ENCODE results near the gene TAAR6.
"Not testable (repeated sequence)": the region's sequence is repeated elsewhere in the genome, so short reads cannot be mapped to it uniquely, and the experiment has no call there.

TAAR6 gene

GRCh38 chr6:132590362-132590761, 20.2 kb downstream of the TAAR6 start:
- no peak for DNase-seq

GRCh38 chr6:132592855-132593254, 22.7 kb downstream of the TAAR6 start:
- no peak for DNase-seq

GRCh38 chr6:132596201-132596600, 26.1 kb downstream of the TAAR6 start:
- no peak for DNase-seq

- DNase-seq, result no peak
Measured at GRCh38 chr6:132598473-132598872, 28.4 kb downstream of the TAAR6 start.

- DNase-seq, result not testable (repeated sequence)
Measured at GRCh38 chr6:132600900-132601299, 30.8 kb downstream of the TAAR6 start.

- DNase-seq, result no peak
Measured at GRCh38 chr6:132604635-132605152, 34.6 kb downstream of the TAAR6 start.

- DNase-seq, result no peak
Measured at GRCh38 chr6:132607544-132608233, 37.6 kb downstream of the TAAR6 start.

- no peak for DNase-seq
Measured at GRCh38 chr6:132611616-132612015, 41.5 kb downstream of the TAAR6 start.

GRCh38 chr6:132612449-132613108, 42.5 kb downstream of the TAAR6 start:
- no peak for DNase-seq

GRCh38 chr6:132614554-132614953, 44.4 kb downstream of the TAAR6 start:
- no peak for DNase-seq

- DNase-seq, result no peak
Measured at GRCh38 chr6:132616677-132617076, 46.6 kb downstream of the TAAR6 start.
